ENCODE measurements around the gene MRTO4.
"Not testable (repeated sequence)": the region's sequence is repeated elsewhere in the genome, so short reads cannot be mapped to it uniquely, and the experiment has no call there.

The MRTO4 gene

DNA sequence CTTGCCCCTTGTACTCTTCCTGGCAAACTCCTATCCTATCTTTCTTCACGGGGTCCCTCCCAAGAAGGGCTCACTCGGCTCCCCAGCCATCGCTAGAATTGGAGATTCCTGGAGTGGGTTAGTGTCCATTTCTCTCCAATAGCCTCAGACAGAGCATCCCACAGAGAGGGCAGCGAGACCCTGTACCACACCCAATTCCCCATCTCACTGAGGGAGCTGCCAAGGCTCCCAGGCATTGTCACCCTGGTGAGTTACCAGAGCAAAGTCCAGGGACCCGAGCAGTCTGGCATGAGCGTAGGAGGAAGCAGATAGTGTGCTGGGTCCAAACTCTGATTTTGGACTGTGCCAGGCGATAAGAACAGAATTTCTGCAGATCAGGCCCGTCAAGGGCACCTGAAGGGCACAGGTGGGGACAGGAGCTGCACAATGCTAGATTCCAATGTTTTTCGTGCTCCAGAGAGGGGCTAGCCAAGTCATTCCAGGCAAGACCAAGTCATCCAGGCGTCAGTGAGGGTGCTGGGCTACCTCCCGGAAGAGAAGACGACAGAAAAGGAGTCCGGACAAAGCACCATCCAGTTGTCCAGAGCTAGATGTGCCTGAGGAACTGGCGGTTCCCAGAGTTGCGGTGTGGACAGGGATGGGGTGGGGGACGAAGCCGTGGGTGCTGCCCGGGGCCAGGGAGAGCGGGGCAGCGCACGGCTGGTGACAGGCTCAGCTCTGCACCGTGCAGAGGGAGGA lies 21.7 kb downstream of the MRTO4 start:
- DNase-seq, result no peak

DNA sequence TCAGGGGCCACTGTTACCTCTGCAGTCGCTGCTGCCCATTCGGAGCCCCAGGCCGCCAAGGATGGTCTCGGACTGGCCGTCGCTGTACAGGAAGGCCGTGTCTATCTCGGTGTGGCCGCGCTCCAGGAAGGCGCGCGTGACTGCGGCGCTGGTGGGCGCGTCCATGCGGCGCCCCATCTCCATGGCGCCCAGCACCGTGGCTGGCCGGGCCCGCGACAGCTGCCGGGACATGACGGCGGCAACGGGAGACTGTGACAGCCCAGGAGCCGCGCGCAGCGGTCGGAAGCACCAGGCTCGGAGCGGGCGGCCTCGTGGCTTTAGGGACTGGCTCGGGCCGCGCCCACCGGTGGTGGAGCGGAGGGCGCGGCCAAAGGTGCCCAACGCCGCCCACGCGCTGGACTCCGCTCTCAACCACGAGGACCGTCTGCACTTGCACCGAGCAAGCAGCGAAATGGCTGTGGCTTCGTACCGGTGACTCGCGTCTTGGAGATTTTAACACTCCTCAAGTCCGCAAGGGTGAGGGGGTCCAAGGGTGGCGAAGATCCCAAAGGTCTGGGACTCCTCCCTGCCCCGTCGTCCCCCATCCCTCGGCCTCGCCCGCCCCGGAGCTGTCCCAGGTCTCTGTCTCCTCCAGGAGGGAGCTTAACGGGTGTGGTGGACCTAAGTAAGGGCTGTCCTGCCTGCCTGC lies 22.4 kb downstream of the MRTO4 start:
- not testable (repeated sequence) for DNase-seq

DNA sequence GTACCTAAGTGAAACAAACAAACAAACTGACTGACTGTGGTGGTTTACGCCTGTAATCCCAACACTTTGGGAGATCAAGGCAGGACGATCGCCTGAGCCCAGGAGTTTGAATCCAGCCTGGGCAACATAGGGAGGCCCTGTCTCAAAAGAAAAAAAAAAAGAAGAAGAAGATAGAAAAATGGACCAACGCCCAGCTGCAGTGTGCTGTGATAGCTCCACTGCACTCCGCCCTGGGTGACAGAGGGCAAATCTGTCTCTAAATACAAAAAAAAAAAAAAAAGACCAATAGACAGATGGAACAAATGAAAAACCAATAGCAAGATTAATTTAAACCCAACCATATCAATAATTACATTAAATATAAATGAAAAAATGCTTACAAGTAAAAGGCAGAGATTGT lies 23.0 kb downstream of the MRTO4 start:
- no peak for DNase-seq

DNA sequence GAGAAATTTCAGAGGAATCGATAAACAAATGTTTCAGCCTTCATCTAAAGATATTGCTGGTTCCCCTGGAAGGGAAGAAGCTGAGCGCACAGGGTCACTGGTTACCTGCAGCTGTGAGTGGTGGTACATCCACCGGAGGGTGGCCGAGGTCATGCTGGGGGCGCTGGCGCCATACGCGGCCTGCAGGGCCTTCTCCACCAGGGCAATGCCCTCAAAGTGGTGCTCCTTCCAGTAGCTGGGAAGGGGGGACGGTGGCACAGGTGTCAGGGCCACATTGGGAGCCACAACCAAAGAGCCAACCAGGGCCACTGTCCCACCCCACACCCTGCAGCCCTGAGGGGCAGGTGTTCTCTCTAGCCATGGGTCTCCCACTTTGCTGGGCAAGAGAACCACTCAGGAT lies 32.3 kb downstream of the MRTO4 start:
- DNase-seq, result no peak

DNA sequence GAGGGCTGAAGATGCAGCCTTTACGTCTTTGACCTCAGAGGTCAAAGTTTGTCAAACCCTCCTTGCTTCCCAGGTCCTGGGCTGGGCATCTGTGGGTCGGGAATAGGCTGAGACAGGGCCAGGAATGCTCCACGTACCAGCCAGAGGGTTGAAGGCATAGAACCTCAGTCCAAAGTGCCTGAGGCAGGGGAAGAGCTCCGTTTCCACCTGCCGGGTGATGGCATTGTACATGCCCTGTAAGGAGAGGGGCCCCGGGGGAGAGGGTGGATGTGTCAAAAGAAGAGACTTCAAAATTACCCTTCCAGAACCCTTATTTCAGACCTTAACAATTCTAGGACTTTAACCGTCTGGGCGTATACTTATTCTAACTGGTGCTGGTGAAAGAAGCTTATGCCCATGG lies 33.3 kb downstream of the MRTO4 start:
- DNase-seq, result no peak

DNA sequence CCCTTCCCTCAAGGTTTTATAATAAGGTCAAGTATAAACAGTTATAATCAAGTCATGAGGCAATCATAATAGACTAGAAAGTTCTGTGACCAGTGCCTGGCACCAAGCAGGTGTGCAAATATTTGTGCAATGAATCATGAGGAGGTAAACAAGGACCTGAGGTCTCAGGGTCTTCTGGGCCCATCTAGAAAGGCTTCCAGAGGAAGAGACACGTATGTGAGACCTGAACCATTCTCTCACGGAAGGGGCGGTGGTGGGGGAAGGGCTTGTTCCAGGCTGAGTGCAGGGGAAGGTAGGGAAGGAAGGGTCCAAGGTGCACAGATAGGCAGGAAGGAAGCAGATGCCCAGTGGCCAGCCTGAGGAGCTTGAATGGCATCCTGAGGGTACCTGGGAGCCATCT lies 33.8 kb downstream of the MRTO4 start:
- not testable (repeated sequence) for DNase-seq

GRCh38 chr1:19285807-19286206 lies 34.2 kb downstream of the MRTO4 start:
- DNase-seq, result not testable (repeated sequence)

GRCh38 chr1:19287436-19288185 lies 36.0 kb downstream of the MRTO4 start:
- no peak for DNase-seq

DNA sequence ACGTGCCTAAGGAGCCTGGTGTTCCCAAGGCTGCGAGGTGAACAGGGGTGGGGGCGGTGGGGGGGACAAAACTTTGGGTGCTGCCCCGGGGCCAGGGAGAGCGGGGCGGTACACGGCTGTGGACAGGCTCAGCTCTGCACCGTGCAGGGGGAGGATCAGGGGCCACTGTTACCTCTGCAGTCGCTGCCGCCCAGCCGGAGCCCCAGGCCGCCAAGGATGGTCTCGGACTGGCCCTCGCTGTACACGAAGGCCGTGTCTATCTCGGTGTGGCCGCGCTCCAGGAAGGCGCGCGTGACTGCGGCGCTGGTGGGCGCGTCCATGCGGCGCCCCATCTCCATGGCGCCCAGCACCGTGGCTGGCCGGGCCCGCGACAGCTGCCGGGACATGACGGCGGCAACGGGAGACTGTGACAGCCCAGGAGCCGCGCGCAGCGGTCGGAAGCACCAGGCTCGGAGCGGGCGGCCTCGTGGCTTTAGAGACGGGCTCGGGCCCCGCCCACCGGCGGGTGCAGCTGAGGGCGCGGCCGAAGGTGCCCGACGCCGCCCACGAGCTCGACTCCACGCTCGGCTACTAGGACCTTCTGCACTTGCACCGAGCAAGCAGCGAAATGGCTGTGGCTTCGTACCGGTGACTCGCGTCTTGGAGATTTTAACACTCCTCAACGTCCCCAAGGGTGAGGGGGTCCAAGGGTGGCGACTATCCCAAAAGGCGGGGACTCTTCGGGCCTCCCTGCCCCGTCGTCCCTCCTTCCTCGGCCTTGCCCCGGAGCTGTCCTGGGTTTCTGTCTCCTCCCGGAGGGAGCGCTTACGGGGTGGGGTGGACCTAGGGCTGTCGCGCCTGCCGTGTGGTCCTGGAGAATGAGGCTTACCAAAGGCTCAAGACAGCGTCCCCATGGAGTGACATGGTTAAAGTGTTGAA lies 37.0 kb downstream of the MRTO4 start, which contains the start of gene AKR7A3:
Gene AKR7A3, minus strand, starts transcription at position 447 of the 918 bp plus-strand sequence. Its CDS starts 61 bp downstream, at position 386.
- DNase-seq, result not testable (repeated sequence)

GRCh38 chr1:19289244-19289643 lies 37.6 kb downstream of the MRTO4 start:
- DNase-seq, result no peak

- no peak for DNase-seq
These were observed 43.0 kb downstream of the MRTO4 start for GRCh38 chr1:19294638-19295037.

GRCh38 chr1:19300211-19300610 lies 48.6 kb downstream of the MRTO4 start:
- no peak for DNase-seq

- DNase-seq, result not testable (repeated sequence)
These were observed 52.5 kb downstream of the MRTO4 start for GRCh38 chr1:19304081-19304480.

- DNase-seq, result no peak
These were observed 54.3 kb downstream of the MRTO4 start for GRCh38 chr1:19305880-19306279.

GRCh38 chr1:19306941-19307340 lies 55.3 kb downstream of the MRTO4 start:
- no peak for DNase-seq

DNA sequence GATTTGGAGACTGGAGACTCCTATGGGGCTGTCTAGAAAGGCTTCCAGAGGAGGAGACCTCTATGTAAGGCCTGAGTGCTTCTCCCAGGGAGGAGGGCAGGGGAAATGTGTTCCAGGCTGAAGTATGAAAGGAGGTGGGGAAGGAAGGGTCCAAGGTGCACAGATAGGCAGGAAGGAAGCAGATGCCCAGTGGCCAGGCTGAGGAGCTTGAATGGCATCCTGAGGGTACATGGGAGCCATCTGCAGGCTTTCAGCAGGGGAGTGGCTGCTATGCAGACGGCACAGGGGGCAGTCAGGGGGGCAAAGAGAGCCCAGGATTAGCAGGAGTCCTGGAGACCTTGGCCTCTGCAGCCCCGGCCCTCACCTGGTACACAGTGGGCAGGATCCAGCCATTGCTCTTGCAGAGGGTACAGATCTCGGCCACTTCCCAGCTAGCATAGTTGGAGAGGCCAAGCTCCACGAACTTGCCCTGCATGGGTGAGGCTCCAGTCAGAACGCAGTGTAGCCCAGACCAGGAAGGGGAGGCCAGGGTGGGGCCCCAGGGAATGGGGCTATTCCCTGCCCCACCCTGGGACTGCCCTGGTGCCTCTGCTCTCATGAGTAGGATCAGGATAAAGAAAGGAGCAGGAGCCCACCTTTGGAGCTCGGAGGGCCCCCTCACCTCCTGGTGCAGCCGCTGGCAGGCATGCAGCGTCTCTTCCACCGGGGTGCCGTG lies 56.3 kb downstream of the MRTO4 start:
- no peak for DNase-seq

DNA sequence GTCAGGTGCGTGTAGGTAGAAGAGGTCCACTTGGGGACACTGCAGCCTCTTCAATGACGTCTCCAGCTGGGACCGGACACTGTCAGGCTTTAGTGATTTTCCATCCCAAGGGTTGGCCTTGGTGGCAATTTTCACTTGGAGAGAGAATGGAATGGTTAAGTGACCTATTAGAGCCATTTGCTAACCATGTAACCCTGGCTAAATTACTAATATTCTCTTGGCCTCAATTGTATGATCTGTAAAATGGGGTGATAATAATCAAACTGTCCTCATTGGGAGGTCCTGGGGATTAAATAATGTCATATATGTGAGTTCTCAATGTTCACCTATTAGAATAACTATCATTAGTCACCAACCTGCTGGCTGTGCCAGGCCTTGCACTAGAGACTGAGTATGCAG lies 56.9 kb downstream of the MRTO4 start:
- no peak for DNase-seq

DNA sequence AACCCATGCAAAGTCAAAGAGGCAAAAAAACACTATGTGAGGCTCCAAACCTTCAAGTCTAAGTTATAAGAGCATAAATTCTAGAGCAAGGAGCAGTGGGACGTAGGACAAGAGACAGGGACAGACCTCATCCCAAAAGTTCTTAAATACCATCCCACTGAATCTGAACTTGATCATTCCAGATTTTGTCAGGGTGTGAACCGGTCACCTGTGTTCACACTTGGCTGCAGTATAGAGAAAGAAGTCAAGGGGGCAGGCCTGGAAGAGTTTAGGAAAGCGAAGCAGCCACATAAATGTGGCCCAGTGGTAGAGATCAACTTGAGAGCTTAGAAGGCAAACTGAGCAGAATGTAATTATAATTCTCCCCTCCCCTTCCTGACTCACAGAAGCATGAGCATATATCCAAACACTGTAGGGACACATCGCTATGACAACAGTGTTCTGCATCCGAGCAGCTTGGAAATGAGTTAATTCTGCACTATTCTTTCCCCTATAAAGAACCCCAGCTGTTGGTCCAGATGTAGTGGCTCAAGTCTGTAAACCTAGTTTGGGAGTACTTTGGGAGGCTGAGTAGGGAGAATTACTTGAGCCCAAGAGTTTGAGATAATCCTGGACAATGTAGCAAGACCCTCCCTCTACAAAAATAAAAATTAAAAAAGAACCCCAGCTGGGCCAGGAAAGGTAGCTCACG lies 57.7 kb downstream of the MRTO4 start:
- DNase-seq, result peak; percentile 57

All from fibroblast of upper back skin (primary cell).